Endothelial cell of umbilical vein (primary cell): Measurements from ENCODE around the gene VAV2. TPM values are rescaled to one million over a fixed set of nuclear protein-coding genes. Genes with fewer than 3 reads are reported as not detected.

Source experiments
- BruUV-seq: library from RNA; stranded (reverse); fragments of 400-500 nt; replicated peaks from 2 replicates; lab custom pipeline; 2021; lab: Mats Ljungman, UMichigan
- CTCF ChIA-PET: fragments of 300-600, 350-600 bp; sonication (Branson Sonifier 250); formaldehyde crosslinking; loops from one replicate; lab custom pipeline; 2021; ENCODE audit warnings: antibody characterized with exemption, inconsistent platforms; lab: Charles Lee
- POLR2A ChIA-PET: fragments of 300-600, 350-600 bp; sonication (Branson Sonifier 250); formaldehyde crosslinking; loops from one replicate; lab custom pipeline; 2021; ENCODE audit warnings: antibody characterized with exemption, inconsistent platforms; lab: Charles Lee
- DNase-seq: peaks from one replicate; pipeline ENCODE4 v3.0.0-alpha.2; 2011; ENCODE audit warnings: low read depth, low spot score
- FAIRE-seq: peaks from 2 replicates; lab custom pipeline; 2011; peaks lifted over from hg19 to GRCh38; lab: Jason Lieb, UNC
- H2AFZ ChIP-seq: 2 replicates; pipeline ENCODE4 v1.6.0; 2012; ENCODE audit warnings: low read depth, low read length, control low read depth, inconsistent platforms
- H3K27ac ChIP-seq: 2 replicates; pipeline ENCODE4 v1.5.1; 2011; ENCODE audit warnings: low read depth, mild to moderate bottlenecking, control low read depth, low read length, moderate library complexity; ENCODE audit not compliant: insufficient read depth
- H3K27me3 ChIP-seq, 2 experiments: 2 replicates each; pipeline versions ENCODE4 v1.6.0 to v1.6.1; 2011; ENCODE audit warnings: low read length in 2 of 2, mixed read lengths in 1 of 2; ENCODE audit not compliant: control insufficient read depth in 2 of 2, insufficient read depth in 2 of 2
- H3K36me3 ChIP-seq, 2 experiments: 2 replicates in 1 of 2; 3 replicates in 1 of 2; pipeline ENCODE4 v1.5.1; 2011; ENCODE audit warnings: low read length in 2 of 2, mild to moderate bottlenecking in 1 of 2, moderate library complexity in 1 of 2; ENCODE audit not compliant: control insufficient read depth in 2 of 2, insufficient read depth in 2 of 2; ENCODE audit errors: extremely low read depth in 1 of 2
- H3K4me1 ChIP-seq: 3 replicates; pipeline ENCODE4 v1.5.1; 2011; ENCODE audit warnings: mild to moderate bottlenecking, low read length; ENCODE audit not compliant: control insufficient read depth, insufficient read depth; ENCODE audit errors: extremely low read depth
- H3K4me2 ChIP-seq: 2 replicates; pipeline ENCODE4 v1.6.1; 2011; ENCODE audit warnings: low read length, control low read depth, mixed read lengths; ENCODE audit not compliant: insufficient read depth
- H3K4me3 ChIP-seq, 3 experiments: fragments of 200-600 bp in 1 of 3; sonication (generic), shearing (Covaris generic) in 1 of 3; replicated peaks in 1 of 3; 2 replicates each; pipeline ENCODE4 v1.5.1; 2011 to 2016; ENCODE audit warnings: control low read depth in 3 of 3, low read length in 3 of 3, mild to moderate bottlenecking in 2 of 3, inconsistent platforms in 1 of 3, low read depth in 1 of 3, moderate library complexity in 1 of 3; ENCODE audit not compliant: insufficient read depth in 1 of 3
- H3K79me2 ChIP-seq: 2 replicates; pipeline ENCODE4 v1.6.0; 2012; ENCODE audit warnings: low read length, inconsistent platforms; ENCODE audit not compliant: control insufficient read depth, insufficient read depth
- H3K9ac ChIP-seq: replicated peaks from 2 replicates; pipeline ENCODE3; 2011; ENCODE audit warnings: low read length, control low read depth; ENCODE audit not compliant: insufficient read depth; ENCODE audit errors: extremely low read depth
- H3K9me1 ChIP-seq: replicated peaks from 3 replicates; pipeline ENCODE4 v1.6.0; 2011; ENCODE audit warnings: mild to moderate bottlenecking, low read length; ENCODE audit not compliant: control insufficient read depth, insufficient read depth; ENCODE audit errors: extremely low read depth
- H3K9me3 ChIP-seq: replicated peaks from 2 replicates; pipeline ENCODE4 v1.5.1; 2012; ENCODE audit warnings: low read length, inconsistent platforms; ENCODE audit not compliant: control insufficient read depth, insufficient read depth
- H4K20me1 ChIP-seq: replicated peaks from 2 replicates; pipeline ENCODE3; 2011; ENCODE audit warnings: mild to moderate bottlenecking, low read length; ENCODE audit not compliant: control insufficient read depth, insufficient read depth; ENCODE audit errors: extremely low read depth
- EZH2 ChIP-seq: IDR thresholded peaks from 2 replicates; pipeline ENCODE4 v1.6.1; 2012; ENCODE audit warnings: borderline replicate concordance, low read depth, mild to moderate bottlenecking, moderate library complexity, low read length, inconsistent platforms; ENCODE audit not compliant: severe bottlenecking
- FOS ChIP-seq: IDR thresholded peaks from 2 replicates; pipeline ENCODE4 v1.6.1; 2011; ENCODE audit warnings: mild to moderate bottlenecking, low read length, moderate library complexity, borderline replicate concordance; ENCODE audit not compliant: insufficient read depth
- GATA2 ChIP-seq: IDR thresholded peaks from 2 replicates; pipeline ENCODE4 v1.7.0; 2011; ENCODE audit warnings: low read depth, mild to moderate bottlenecking, moderate library complexity, mixed read lengths, low read length; ENCODE audit not compliant: insufficient read length, insufficient read depth
- MYC ChIP-seq: IDR thresholded peaks from one replicate; pipeline ENCODE4 v1.6.1; 2011; ENCODE audit warnings: mild to moderate bottlenecking, low read depth, low read length
- POLR2AphosphoS5 ChIP-seq: IDR thresholded peaks from 2 replicates; pipeline ENCODE4 v1.6.1; 2012; ENCODE audit warnings: low read depth, mild to moderate bottlenecking, control low read depth, low read length, moderate library complexity; ENCODE audit not compliant: insufficient read depth
- dilution Hi-C: fragments of 300-500 bp; cut with MboI; formaldehyde crosslinking; loops from one replicate; pipeline ENCODE4 v1.15.0; 2019; ENCODE audit warnings: low sequenced_read_pairs; ENCODE audit not compliant: extremely low pct_ligation_motif_present
- intact Hi-C: fragments of 100-400 bp; cut with micrococcal nuclease; formaldehyde crosslinking; loops from one replicate; pipeline ENCODE4 v1.10.0; 2022
- polyA plus RNA-seq, 4 experiments: library from polyadenylated mRNA; depleted of rRNA in 3 of 4; stranded (reverse) in 3 of 4; unstranded in 1 of 4; fragments of >200 nt; gene quantifications; 2 replicates each; pipeline versions ENCODE4 v1.2.1 to v1.2.3, GENCODE V29; 2011 to 2012; ENCODE audit warnings: missing spikeins in 1 of 4
- total RNA-seq: library from RNA; stranded (reverse); gene quantifications from 2 replicates; pipeline ENCODE4 v1.2.3, GENCODE V29; 2021
- TF ChIP-seq, protein P1 (sequence below), 2 donors: IDR thresholded peaks; 1 replicate in 1 of 2; 2 replicates in 1 of 2; pipeline ENCODE4 v1.5.1; 2011; ENCODE audit warnings: low read length in 2 of 2, mild to moderate bottlenecking in 2 of 2, moderate library complexity in 2 of 2, control low read depth in 1 of 2, inconsistent platforms in 1 of 2, low read depth in 1 of 2; ENCODE audit not compliant: insufficient read depth in 1 of 2; ENCODE audit errors: extremely low read depth in 1 of 2

Gene VAV2
- total and polyA plus RNA-seq, 2 donors (not counting 3 experiments of a cell fraction or from before 2014, with no cell fraction given) = 10.6 to 30.6 TPM

DNA sequence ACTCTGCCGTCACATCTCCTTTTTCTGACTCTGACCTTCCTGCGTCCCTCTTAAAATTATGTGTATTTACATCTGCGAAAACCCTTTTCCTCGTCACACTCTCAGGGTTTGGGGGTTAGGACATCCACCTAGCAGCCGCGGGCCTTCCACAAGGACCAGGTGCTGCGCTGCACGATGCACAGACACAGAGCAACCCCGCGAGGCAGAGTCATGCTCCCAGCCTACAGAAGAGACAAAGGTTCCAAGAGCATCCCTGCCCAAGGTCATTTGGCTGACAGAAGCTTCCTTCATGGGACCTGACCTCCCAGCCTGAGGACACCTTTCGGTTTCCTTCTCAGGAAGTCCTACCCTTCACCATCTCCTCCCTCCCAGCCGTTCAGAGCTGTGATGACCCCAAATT lies 135.3 kb downstream of the VAV2 start:
- FAIRE-seq (no peak), DNase-seq (no peak)
- Histone ChIP-seq H3K4me3 (no peak overlapping the region), H3K9ac (no peak overlapping the region), H2AFZ (no peak overlapping the region), H3K36me3 (peaks cover 0 to 3% of the 10 kb centered on the region in 2 experiments), H3K27me3 (no peaks in the 10 kb centered on the region), H3K9me1 (no peaks in the 10 kb centered on the region), H3K4me2 (no peak overlapping the region), H3K79me2 (peaks cover under 1% of the 10 kb centered on the region), H4K20me1 (no peaks in the 10 kb centered on the region), H3K4me1 (peaks cover 5% of the 10 kb centered on the region), H3K27ac (no peak overlapping the region), H3K9me3 (no peaks in the 10 kb centered on the region)
- BruUV-seq = no TSS peak
- TF ChIP-seq POLR2AphosphoS5 (no peak), FOS (no peak), EZH2 (no peak), GATA2 (no peak), MYC (no peak)
- TF ChIP-seq, protein P1, sequence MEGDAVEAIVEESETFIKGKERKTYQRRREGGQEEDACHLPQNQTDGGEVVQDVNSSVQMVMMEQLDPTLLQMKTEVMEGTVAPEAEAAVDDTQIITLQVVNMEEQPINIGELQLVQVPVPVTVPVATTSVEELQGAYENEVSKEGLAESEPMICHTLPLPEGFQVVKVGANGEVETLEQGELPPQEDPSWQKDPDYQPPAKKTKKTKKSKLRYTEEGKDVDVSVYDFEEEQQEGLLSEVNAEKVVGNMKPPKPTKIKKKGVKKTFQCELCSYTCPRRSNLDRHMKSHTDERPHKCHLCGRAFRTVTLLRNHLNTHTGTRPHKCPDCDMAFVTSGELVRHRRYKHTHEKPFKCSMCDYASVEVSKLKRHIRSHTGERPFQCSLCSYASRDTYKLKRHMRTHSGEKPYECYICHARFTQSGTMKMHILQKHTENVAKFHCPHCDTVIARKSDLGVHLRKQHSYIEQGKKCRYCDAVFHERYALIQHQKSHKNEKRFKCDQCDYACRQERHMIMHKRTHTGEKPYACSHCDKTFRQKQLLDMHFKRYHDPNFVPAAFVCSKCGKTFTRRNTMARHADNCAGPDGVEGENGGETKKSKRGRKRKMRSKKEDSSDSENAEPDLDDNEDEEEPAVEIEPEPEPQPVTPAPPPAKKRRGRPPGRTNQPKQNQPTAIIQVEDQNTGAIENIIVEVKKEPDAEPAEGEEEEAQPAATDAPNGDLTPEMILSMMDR (IDR thresholded peaks at IDR 0.05; ENCODE audit: extremely low read depth in 1 of 2, insufficient read depth in 1 of 2, low read depth in 1 of 2, low read length in 2 of 2) = no peak
- POLR2A ChIA-PET = no interaction called here
- intact Hi-C loops (no loop called here), dilution Hi-C loops (no loop called here)
- CTCF ChIA-PET = interaction anchor here (0.9 to 1.5 kb wide), 2 partner anchors 11 to 138 kb away, joined by 3 read pairs; no protein-coding TSS in a partner anchor
